DMS153 treated with DMSO at 0.1 percent for 48 hours (cell line): ENCODE results near the gene DNAJC15.

Experiments
- DNase-seq: peaks from one replicate; lab custom pipeline; 2025; ENCODE audit not compliant: unreplicated experiment; lab: John Stamatoyannopoulos, UW

DNAJC15 gene

GRCh38 chr13:43150369-43151207 lies 127.2 kb downstream of the DNAJC15 start:
- no peak for DNase-seq

- DNase-seq = no peak
These were observed 130.2 kb downstream of the DNAJC15 start for GRCh38 chr13:43153436-43154090.

- no peak for DNase-seq
These were observed 130.8 kb downstream of the DNAJC15 start for GRCh38 chr13:43154156-43154651.

GRCh38 chr13:43154839-43155238 lies 131.5 kb downstream of the DNAJC15 start:
- no peak for DNase-seq

- DNase-seq = no peak
These were observed 133.5 kb downstream of the DNAJC15 start for GRCh38 chr13:43156916-43157315.

- DNase-seq = no peak
These were observed 134.4 kb downstream of the DNAJC15 start for GRCh38 chr13:43157796-43158195.

- DNase-seq = no peak
These were observed 135.1 kb downstream of the DNAJC15 start for GRCh38 chr13:43158516-43158915.

- DNase-seq = peak; percentile 59
These were observed 135.7 kb downstream of the DNAJC15 start for GRCh38 chr13:43159026-43159461.
